Measurements from ENCODE around the gene AKR1C3.
"Not testable (repeated sequence)": the region's sequence is repeated elsewhere in the genome, so short reads cannot be mapped to it uniquely, and the experiment has no call there.

AKR1C3 gene

GRCh38 chr10:5094265-5095205 lies at the start of gene AKR1C3:
Gene AKR1C3 (plus strand): TSS chr10:5094414. CDS start chr10:5094445, 31 bp downstream.
- DNase-seq (ENCODE audit: low read depth): no peak

DNA sequence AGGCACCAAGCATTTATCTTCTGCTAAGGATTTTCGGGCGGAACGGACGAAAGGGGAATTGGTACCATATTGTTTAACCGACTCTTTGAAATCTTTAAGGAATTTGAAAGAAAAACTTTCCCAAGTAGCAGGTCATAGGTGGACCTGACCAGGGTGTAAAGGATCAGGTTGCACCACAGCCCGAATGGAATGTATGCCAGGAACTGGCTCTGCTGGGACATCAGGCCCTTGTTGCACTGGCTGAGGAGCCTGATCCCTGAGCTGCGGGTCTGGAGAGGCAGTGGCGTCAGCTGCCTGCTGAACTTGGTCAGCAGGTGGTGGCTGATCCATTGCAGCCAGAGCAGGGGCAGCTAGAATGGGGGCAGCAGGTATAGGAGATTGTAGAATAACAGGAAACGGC lies 49.1 kb upstream of the AKR1C3 start:
- no peak for DNase-seq (ENCODE audit: low read depth)

DNA sequence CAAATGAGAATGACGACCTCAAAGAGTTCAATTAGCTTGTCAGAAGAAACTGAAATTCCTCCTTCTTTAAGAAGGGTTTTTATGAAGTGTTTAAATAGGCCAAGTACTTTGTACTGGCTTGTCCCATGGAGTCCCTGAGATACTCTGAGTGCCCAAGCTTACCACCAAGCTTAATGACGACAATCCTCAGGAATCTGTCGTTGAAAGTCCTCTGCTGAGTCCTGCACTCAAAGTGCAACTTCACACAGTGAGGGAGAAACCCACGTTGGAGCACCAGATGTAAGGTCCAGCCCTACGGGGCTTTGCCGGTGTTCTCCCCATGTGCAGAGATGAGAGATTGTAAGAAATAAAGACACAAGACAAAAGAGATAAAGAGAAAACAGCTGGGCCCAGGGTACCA lies 47.8 kb upstream of the AKR1C3 start:
- DNase-seq (ENCODE audit: low read depth): no peak

GRCh38 chr10:5047055-5047454 lies 47.2 kb upstream of the AKR1C3 start:
- not testable (repeated sequence) for DNase-seq (ENCODE audit: low read depth)

DNA sequence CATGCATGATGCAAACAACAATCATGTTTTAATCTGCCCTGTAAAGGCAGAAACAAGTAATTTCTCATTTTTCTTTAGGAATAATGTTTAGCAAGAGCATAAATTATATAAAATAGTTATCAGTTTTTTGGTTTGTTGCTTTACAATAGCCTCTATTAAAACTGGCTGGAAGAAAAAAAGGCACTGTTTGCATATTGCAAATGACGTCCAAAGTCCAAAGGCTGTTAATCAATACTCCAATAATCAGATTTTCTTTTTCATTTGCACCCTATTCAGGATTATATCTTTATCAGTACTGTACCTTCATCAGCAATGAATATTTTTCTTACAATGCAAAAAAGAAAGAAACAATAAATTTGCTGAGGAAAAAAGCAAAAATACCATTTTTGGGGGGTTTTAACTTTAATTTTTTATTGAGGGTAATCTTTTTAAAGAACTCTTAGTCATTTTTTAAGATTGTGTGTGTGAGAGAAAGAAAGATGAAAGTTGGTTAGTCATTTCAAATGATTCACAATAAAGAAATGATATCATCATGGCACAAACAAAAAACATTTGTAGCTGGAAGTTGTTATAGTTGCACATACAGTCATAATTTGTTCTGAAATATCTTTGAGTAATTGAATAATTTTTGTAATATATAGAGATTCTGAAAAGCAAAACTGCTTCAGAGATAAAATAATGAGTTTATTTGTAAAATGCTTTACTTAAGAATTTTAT lies 46.1 kb upstream of the AKR1C3 start:
- no peak for DNase-seq (ENCODE audit: low read depth)

- DNase-seq (ENCODE audit: low read depth): not testable (repeated sequence)
Observed at GRCh38 chr10:5052951-5053500, 41.2 kb upstream of the AKR1C3 start.

GRCh38 chr10:5054831-5055230 lies 39.4 kb upstream of the AKR1C3 start:
- not testable (repeated sequence) for DNase-seq (ENCODE audit: low read depth)

GRCh38 chr10:5059267-5059666 lies 34.9 kb upstream of the AKR1C3 start:
- DNase-seq (ENCODE audit: low read depth): not testable (repeated sequence)

- not testable (repeated sequence) for DNase-seq (ENCODE audit: low read depth)
Observed at GRCh38 chr10:5060791-5061190, 33.4 kb upstream of the AKR1C3 start.

- no peak for DNase-seq (ENCODE audit: low read depth)
Observed at GRCh38 chr10:5064656-5065055, 29.6 kb upstream of the AKR1C3 start.

- no peak for DNase-seq (ENCODE audit: low read depth)
Observed at GRCh38 chr10:5068274-5068984, 25.8 kb upstream of the AKR1C3 start.

GRCh38 chr10:5070648-5071410 lies 23.4 kb upstream of the AKR1C3 start:
- no peak for DNase-seq (ENCODE audit: low read depth)

- DNase-seq (ENCODE audit: low read depth): no peak
Observed at GRCh38 chr10:5071411-5072198, 22.6 kb upstream of the AKR1C3 start.

DNA sequence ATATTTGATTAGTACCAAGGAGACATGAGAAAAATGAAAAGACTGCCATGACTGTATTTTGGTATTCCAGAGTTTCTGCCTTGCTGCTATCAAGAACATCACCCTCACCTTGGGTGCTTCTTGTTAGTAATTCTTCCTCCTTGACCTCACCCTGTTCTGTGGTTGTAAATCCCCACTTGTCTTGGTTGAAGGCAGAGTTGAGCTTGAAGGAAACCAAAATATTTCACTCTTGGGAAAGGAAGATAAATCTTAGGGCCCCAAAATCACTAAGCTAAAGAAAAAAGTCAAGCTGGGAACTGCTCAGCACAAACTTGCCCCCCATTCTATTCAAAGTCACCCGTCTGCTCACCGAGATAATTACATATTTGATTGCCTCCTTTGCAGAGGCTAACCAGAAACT lies 20.6 kb upstream of the AKR1C3 start:
- no peak for DNase-seq (ENCODE audit: low read depth)

DNA sequence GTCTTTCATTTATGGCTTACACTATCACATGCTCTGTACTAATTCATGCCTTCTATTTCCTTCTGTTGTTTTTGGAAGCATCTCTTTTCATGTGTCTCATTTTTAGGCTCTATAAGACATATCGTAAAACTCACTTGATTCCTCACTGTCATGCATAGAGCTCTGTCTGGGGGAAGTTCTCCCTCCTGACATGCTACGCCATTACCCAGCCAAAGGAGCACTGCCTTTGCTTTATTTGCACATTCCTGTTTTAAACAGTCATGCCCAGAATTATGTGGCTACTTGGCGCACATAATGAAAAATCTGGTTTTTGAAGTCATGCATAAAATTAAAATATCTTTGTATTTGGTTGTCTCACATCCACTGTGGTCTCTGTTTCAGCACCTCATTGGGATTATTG lies 17.6 kb upstream of the AKR1C3 start:
- no peak for DNase-seq (ENCODE audit: low read depth)

- DNase-seq (ENCODE audit: low read depth): no peak
Observed at GRCh38 chr10:5078547-5079180, 15.6 kb upstream of the AKR1C3 start.

DNA sequence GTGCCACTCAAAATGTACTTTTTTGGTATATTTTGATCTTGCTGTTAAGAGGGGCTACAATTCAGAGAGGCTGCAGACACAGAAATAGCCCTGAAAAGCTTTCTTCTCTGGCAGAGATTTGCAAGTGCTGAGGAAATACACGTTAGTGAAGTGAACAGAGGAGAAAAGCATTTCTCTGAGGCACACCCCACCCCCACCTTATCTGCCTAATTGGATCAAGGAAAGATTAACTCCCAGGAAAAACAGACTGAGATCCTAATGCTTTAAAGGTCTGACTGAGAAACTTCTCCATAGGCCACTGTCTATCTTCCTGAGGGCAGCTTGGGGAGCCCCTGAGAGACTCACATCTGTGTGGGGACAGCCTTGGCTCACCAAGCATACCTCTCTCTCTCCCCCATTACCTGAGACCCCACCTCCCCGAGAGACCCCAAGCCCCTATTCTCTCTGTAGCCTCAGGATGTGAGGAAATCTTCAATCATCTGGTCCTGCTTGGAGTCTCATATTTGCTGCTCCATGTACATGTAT lies 14.8 kb upstream of the AKR1C3 start:
- no peak for DNase-seq (ENCODE audit: low read depth)

DNA sequence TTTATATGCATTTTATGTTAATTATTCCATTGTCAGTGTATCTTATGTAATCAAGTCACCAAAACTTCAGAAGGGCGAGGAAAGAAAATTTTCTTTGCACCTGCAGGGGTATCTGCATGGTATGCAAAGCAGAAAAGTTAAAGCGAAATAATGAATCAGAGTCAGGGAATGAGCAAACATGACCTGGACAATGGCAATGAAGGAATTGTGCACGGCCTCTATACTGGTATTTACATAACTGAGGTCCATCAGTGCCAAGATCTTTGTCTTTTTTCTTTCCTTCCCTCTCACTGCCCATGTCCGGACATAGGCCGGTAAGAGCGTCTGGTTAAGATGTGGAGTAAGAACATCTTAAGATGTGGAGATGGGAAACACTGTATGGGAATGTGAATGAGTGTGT lies 14.4 kb upstream of the AKR1C3 start:
- DNase-seq (ENCODE audit: low read depth): no peak

- DNase-seq (ENCODE audit: low read depth): no peak
Observed at GRCh38 chr10:5081091-5081490, 13.1 kb upstream of the AKR1C3 start.

DNA sequence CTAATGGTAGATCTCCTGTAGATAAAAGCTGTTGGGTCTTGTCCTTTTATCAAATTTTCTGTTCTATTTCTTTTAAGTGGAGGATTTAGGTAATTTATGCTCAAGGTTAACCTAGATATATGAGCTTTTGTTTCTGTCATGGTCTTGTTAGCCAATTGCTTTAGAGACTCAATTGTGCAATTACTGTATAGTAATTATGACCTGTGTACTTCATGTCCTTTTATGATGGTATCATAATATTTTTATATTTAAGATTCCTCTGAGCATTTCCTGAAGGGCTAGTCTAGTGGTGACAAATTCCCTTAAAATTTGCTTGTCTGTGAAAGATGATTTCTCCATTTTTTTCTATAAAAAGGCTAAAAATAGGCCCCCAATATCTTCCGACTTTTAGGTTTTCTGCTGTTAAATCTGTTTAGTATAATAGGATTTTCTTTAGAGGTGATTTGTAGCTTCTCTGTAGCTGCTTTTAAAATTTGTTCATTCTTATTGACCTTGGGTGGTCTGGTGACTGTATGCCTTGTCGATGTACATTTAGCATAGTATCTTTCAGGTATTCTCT lies 5.4 kb upstream of the AKR1C3 start:
- DNase-seq (ENCODE audit: low read depth): no peak

Data from stimulated activated CD8-positive, alpha-beta memory T cell treated with anti-CD3 and anti-CD28 coated beads, Interleukin-15, amount 100 ng/mL, for 24 hours (primary cell).